ENCODE results near the gene APOL1. TPM values are rescaled to one million over a fixed set of nuclear protein-coding genes. Genes with fewer than 3 reads are reported as not detected.

APOL1 gene
- total and polyA plus RNA-seq, 2 of the 13 experiments (the other 11 are each of a cell fraction or from before 2014, with no cell fraction given) = 20.3 to 75.0 TPM

GRCh38 chr22:36211237-36211861, 41.6 kb upstream of the APOL1 start:
- intact Hi-C loops (cut with micrococcal nuclease; ENCODE audit: unreplicated experiment) (no loop called here), in situ Hi-C loops (cut with HindIII; ENCODE audit: extremely low pct_ligation_motif_present, low pct_unique_long_range_greater_than_20kb) (no loop called here)
- Histone ChIP-seq H3K9ac (ENCODE audit: insufficient read depth, low read depth, low read length) (no peak overlapping the region), H2AFZ (ENCODE audit: low read length) (no peak overlapping the region), H3K4me3 (replicated peaks in 1 of 3; ENCODE audit: insufficient read depth in 1 of 3, low read depth in 2 of 3, low read length in 3 of 3) (no peak overlapping the region), H3K79me2 (ENCODE audit: insufficient read depth, low read length) (no peaks in the 10 kb centered on the region), H3K9me3 (ENCODE audit: low read length) (no peaks in the 10 kb centered on the region), H3K36me3 (replicated peaks in 1 of 2; ENCODE audit: control insufficient read depth in 1 of 2, insufficient read depth in 2 of 2, low read length in 2 of 2) (no peaks in the 10 kb centered on the region), H3K4me2 (ENCODE audit: low read depth, low read length) (no peak overlapping the region), H3K27me3 (ENCODE audit: control insufficient read depth in 1 of 2, insufficient read depth in 2 of 2, low read length in 2 of 2) (no peaks in the 10 kb centered on the region), H3K27ac (ENCODE audit: extremely low read length, insufficient read depth, low read length) (no peak overlapping the region), H4K20me1 (ENCODE audit: insufficient read depth, low read length) (no peaks in the 10 kb centered on the region), H3K4me1 (ENCODE audit: insufficient read depth, low read length) (peaks cover 82% of the 10 kb centered on the region)
- ATAC-seq = no peak
- no TSS peak for BruUV-seq (replicated peaks)
- 72% methylated on average over 4 of the region's 4 CpGs for WGBS (ENCODE audit: low lambda C conversion rate)
- ChIA-PET POLR2A (no interaction called here), CTCF (ENCODE audit: low intra/inter-chr PET ratio, low total read pairs) (no interaction called here)
- no peak for FAIRE-seq
- DNase-seq (ENCODE audit: low spot score) = no peak
- TF ChIP-seq TBX2 (CRISPR knock-in tag; IDR thresholded peaks at IDR 0.05; ENCODE audit: borderline replicate concordance) (no peak), SMAD3 (CRISPR knock-in tag; IDR thresholded peaks at IDR 0.05) (no peak), LBX2 (CRISPR knock-in tag; IDR thresholded peaks at IDR 0.05; ENCODE audit: borderline replicate concordance) (no peak), EP300 (IDR thresholded peaks at IDR 0.05; ENCODE audit: low read depth in 2 of 2, low read length in 2 of 2) (no peak), EP300 (CRISPR knock-in tag; IDR thresholded peaks at IDR 0.05; ENCODE audit: borderline replicate concordance) (no peak), NFAT5 (CRISPR knock-in tag; IDR thresholded peaks at IDR 0.05) (no peak), MTA1 (CRISPR knock-in tag; IDR thresholded peaks at IDR 0.05; ENCODE audit: borderline replicate concordance) (no peak), HOXA3 (CRISPR knock-in tag; IDR thresholded peaks at IDR 0.05) (no peak), ZNF766 (CRISPR knock-in tag; IDR thresholded peaks at IDR 0.05; ENCODE audit: borderline replicate concordance) (no peak), KLF16 (CRISPR knock-in tag; IDR thresholded peaks at IDR 0.05) (no peak), ZNF704 (CRISPR knock-in tag; IDR thresholded peaks at IDR 0.05; ENCODE audit: borderline replicate concordance) (no peak), TBL1XR1 (IDR thresholded peaks at IDR 0.05; ENCODE audit: borderline replicate concordance, low read length, partially characterized antibody) (no peak)
- TF ChIP-seq, protein P1, sequence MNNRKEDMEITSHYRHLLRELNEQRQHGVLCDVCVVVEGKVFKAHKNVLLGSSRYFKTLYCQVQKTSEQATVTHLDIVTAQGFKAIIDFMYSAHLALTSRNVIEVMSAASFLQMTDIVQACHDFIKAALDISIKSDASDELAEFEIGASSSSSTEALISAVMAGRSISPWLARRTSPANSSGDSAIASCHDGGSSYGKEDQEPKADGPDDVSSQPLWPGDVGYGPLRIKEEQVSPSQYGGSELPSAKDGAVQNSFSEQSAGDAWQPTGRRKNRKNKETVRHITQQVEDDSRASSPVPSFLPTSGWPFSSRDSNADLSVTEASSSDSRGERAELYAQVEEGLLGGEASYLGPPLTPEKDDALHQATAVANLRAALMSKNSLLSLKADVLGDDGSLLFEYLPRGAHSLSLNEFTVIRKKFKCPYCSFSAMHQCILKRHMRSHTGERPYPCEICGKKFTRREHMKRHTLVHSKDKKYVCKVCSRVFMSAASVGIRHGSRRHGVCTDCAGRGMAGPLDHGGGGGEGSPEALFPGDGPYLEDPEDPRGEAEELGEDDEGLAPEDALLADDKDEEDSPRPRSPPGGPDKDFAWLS (CRISPR knock-in tag; IDR thresholded peaks at IDR 0.05; ENCODE audit: borderline replicate concordance) = no peak
- TF ChIP-seq, protein P2, sequence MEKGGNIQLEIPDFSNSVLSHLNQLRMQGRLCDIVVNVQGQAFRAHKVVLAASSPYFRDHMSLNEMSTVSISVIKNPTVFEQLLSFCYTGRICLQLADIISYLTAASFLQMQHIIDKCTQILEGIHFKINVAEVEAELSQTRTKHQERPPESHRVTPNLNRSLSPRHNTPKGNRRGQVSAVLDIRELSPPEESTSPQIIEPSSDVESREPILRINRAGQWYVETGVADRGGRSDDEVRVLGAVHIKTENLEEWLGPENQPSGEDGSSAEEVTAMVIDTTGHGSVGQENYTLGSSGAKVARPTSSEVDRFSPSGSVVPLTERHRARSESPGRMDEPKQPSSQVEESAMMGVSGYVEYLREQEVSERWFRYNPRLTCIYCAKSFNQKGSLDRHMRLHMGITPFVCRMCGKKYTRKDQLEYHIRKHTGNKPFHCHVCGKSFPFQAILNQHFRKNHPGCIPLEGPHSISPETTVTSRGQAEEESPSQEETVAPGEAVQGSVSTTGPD (CRISPR knock-in tag; IDR thresholded peaks at IDR 0.05) = no peak
